ENCODE measurements around the gene CDKN2C. TPM values are rescaled to one million over a fixed set of nuclear protein-coding genes. Genes with fewer than 3 reads are reported as not detected.

Gene CDKN2C
- total and polyA plus RNA-seq, 2 donors (not counting 3 experiments of a cell fraction or from before 2014, with no cell fraction given), result 12.8 to 19.8 TPM

- TF ChIP-seq POLR2AphosphoS5 (IDR thresholded peaks at IDR 0.05; ENCODE audit: insufficient read depth, low read depth, low read length), result no peak
- no peak for TF ChIP-seq EZH2 (IDR thresholded peaks at IDR 0.05; ENCODE audit: borderline replicate concordance, low read depth, low read length, severe bottlenecking)
- TF ChIP-seq GATA2 (IDR thresholded peaks at IDR 0.05; ENCODE audit: insufficient read depth, insufficient read length, low read depth, low read length), result no peak
- no TSS peak for BruUV-seq (replicated peaks)
- H3K9me3 ChIP-seq (replicated peaks; ENCODE audit: control insufficient read depth, insufficient read depth, low read length), result no peaks in the 10 kb centered on the region
- dilution Hi-C loops (cut with MboI; ENCODE audit: extremely low pct_ligation_motif_present, low sequenced_read_pairs), result no loop called here
- H3K4me2 ChIP-seq (ENCODE audit: insufficient read depth, low read length), result no peak overlapping the region
- H4K20me1 ChIP-seq (replicated peaks; ENCODE audit: control insufficient read depth, extremely low read depth, insufficient read depth, low read length), result no peaks in the 10 kb centered on the region
- H3K36me3 ChIP-seq (ENCODE audit: control insufficient read depth in 2 of 2, extremely low read depth in 1 of 2, insufficient read depth in 2 of 2, low read length in 2 of 2), result no peaks in the 10 kb centered on the region
- POLR2A ChIA-PET, result no interaction called here
- peaks cover 13% of the 10 kb centered on the region for H3K4me1 ChIP-seq (ENCODE audit: control insufficient read depth, extremely low read depth, insufficient read depth, low read length)
- intact Hi-C loops (cut with micrococcal nuclease), result no loop called here
- H2AFZ ChIP-seq (ENCODE audit: low read depth, low read length), result no peak overlapping the region
- H3K27ac ChIP-seq (ENCODE audit: insufficient read depth, low read depth, low read length), result no peak overlapping the region
- DNase-seq (ENCODE audit: low read depth, low spot score) (no peak), FAIRE-seq (no peak)
- H3K27me3 ChIP-seq (ENCODE audit: control insufficient read depth in 2 of 2, insufficient read depth in 2 of 2, low read length in 2 of 2), result no peaks in the 10 kb centered on the region
- H3K9me1 ChIP-seq (replicated peaks; ENCODE audit: control insufficient read depth, extremely low read depth, insufficient read depth, low read length), result no peaks in the 10 kb centered on the region
- no peak overlapping the region for H3K4me3 ChIP-seq (replicated peaks in 1 of 3; ENCODE audit: insufficient read depth in 1 of 3, low read depth in 1 of 3, low read length in 3 of 3)
- H3K79me2 ChIP-seq (ENCODE audit: control insufficient read depth, insufficient read depth, low read length), result no peaks in the 10 kb centered on the region
- CTCF ChIA-PET, result no interaction called here
- no peak overlapping the region for H3K9ac ChIP-seq (replicated peaks; ENCODE audit: extremely low read depth, insufficient read depth, low read length)
Observed at GRCh38 chr1:50980505-50980904, 10.5 kb downstream of the CDKN2C start.

- no peaks in the 10 kb centered on the region for H3K9me1 ChIP-seq (replicated peaks; ENCODE audit: control insufficient read depth, extremely low read depth, insufficient read depth, low read length)
- H3K79me2 ChIP-seq (ENCODE audit: control insufficient read depth, insufficient read depth, low read length), result no peaks in the 10 kb centered on the region
- H3K36me3 ChIP-seq (ENCODE audit: control insufficient read depth in 2 of 2, extremely low read depth in 1 of 2, insufficient read depth in 2 of 2, low read length in 2 of 2), result no peaks in the 10 kb centered on the region
- no peak overlapping the region for H2AFZ ChIP-seq (ENCODE audit: low read depth, low read length)
- no peaks in the 10 kb centered on the region for H3K27me3 ChIP-seq (ENCODE audit: control insufficient read depth in 2 of 2, insufficient read depth in 2 of 2, low read length in 2 of 2)
- no peak overlapping the region for H3K4me2 ChIP-seq (ENCODE audit: insufficient read depth, low read length)
- no peaks in the 10 kb centered on the region for H4K20me1 ChIP-seq (replicated peaks; ENCODE audit: control insufficient read depth, extremely low read depth, insufficient read depth, low read length)
- no peak for FAIRE-seq
- BruUV-seq (replicated peaks), result no TSS peak
- ChIA-PET CTCF (no interaction called here), POLR2A (no interaction called here)
- dilution Hi-C loops (cut with MboI; ENCODE audit: extremely low pct_ligation_motif_present, low sequenced_read_pairs) (no loop called here), intact Hi-C loops (cut with micrococcal nuclease) (no loop called here)
- H3K27ac ChIP-seq (ENCODE audit: insufficient read depth, low read depth, low read length), result no peak overlapping the region
- TF ChIP-seq, protein P1, sequence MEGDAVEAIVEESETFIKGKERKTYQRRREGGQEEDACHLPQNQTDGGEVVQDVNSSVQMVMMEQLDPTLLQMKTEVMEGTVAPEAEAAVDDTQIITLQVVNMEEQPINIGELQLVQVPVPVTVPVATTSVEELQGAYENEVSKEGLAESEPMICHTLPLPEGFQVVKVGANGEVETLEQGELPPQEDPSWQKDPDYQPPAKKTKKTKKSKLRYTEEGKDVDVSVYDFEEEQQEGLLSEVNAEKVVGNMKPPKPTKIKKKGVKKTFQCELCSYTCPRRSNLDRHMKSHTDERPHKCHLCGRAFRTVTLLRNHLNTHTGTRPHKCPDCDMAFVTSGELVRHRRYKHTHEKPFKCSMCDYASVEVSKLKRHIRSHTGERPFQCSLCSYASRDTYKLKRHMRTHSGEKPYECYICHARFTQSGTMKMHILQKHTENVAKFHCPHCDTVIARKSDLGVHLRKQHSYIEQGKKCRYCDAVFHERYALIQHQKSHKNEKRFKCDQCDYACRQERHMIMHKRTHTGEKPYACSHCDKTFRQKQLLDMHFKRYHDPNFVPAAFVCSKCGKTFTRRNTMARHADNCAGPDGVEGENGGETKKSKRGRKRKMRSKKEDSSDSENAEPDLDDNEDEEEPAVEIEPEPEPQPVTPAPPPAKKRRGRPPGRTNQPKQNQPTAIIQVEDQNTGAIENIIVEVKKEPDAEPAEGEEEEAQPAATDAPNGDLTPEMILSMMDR (IDR thresholded peaks at IDR 0.05; ENCODE audit: extremely low read depth in 1 of 2, insufficient read depth in 1 of 2, low read depth in 1 of 2, low read length in 2 of 2), result no peak
- TF ChIP-seq GATA2 (IDR thresholded peaks at IDR 0.05; ENCODE audit: insufficient read depth, insufficient read length, low read depth, low read length), result no peak
- TF ChIP-seq JUN (IDR thresholded peaks at IDR 0.05; ENCODE audit: borderline replicate concordance, insufficient read depth, insufficient read length, low read depth), result no peak
- no peak for TF ChIP-seq POLR2A (IDR thresholded peaks at IDR 0.05; ENCODE audit: low read depth, low read length)
- TF ChIP-seq POLR2AphosphoS5 (IDR thresholded peaks at IDR 0.05; ENCODE audit: insufficient read depth, low read depth, low read length), result no peak
- no peak for TF ChIP-seq MYC (IDR thresholded peaks at IDR 0.05; ENCODE audit: low read depth, low read length)
- TF ChIP-seq MAX (IDR thresholded peaks at IDR 0.05; ENCODE audit: insufficient read depth, insufficient read length), result no peak
- TF ChIP-seq EZH2 (IDR thresholded peaks at IDR 0.05; ENCODE audit: borderline replicate concordance, low read depth, low read length, severe bottlenecking), result no peak
- TF ChIP-seq FOS (IDR thresholded peaks at IDR 0.05; ENCODE audit: borderline replicate concordance, insufficient read depth, low read length), result no peak
- peaks cover 8% of the 10 kb centered on the region for H3K4me1 ChIP-seq (ENCODE audit: control insufficient read depth, extremely low read depth, insufficient read depth, low read length)
- no peak overlapping the region for H3K4me3 ChIP-seq (replicated peaks in 1 of 3; ENCODE audit: insufficient read depth in 1 of 3, low read depth in 1 of 3, low read length in 3 of 3)
- no peaks in the 10 kb centered on the region for H3K9me3 ChIP-seq (replicated peaks; ENCODE audit: control insufficient read depth, insufficient read depth, low read length)
- no peak overlapping the region for H3K9ac ChIP-seq (replicated peaks; ENCODE audit: extremely low read depth, insufficient read depth, low read length)
- DNase-seq (ENCODE audit: low read depth, low spot score), result no peak
Observed at GRCh38 chr1:50981741-50982140, 11.7 kb downstream of the CDKN2C start.
